HG02588 (cell line): ENCODE results near the gene GDPD3.
"Not testable (repeated sequence)": the region's sequence is repeated elsewhere in the genome, so short reads cannot be mapped to it uniquely, and the experiment has no call there.

Experiments used
- ATAC-seq: cut with Tn5 transposase; IDR thresholded peaks from one replicate; pipeline ENCODE4 v1.9.1; 2021; ENCODE audit warnings: mild to moderate bottlenecking, moderate library complexity; ENCODE audit not compliant: unreplicated experiment

Gene GDPD3

GRCh38 chr16:30125690-30126089 is 12.4 kb upstream of the GDPD3 start:
- not testable (repeated sequence) for ATAC-seq

- ATAC-seq: no peak
These were observed 11.6 kb upstream of the GDPD3 start for GRCh38 chr16:30124985-30125379.

GRCh38 chr16:30122604-30123160 is 9.3 kb upstream of the GDPD3 start:
- no peak for ATAC-seq

- ATAC-seq: no peak
These were observed 8.6 kb upstream of the GDPD3 start for GRCh38 chr16:30121741-30122571.

GRCh38 chr16:30120340-30121105 is 7.2 kb upstream of the GDPD3 start:
- ATAC-seq: no peak

- ATAC-seq: no peak
These were observed 6.1 kb upstream of the GDPD3 start for GRCh38 chr16:30119428-30119827.

- ATAC-seq: no peak
These were observed 4.4 kb upstream of the GDPD3 start for GRCh38 chr16:30117768-30118167.

GRCh38 chr16:30116291-30117207 is 3.2 kb upstream of the GDPD3 start:
- no peak for ATAC-seq

- no peak for ATAC-seq
These were observed 1.9 kb upstream of the GDPD3 start for GRCh38 chr16:30115238-30115637.

- ATAC-seq: not testable (repeated sequence)
These were observed 1.5 kb upstream of the GDPD3 start for GRCh38 chr16:30114833-30115232.

- ATAC-seq: no peak
These were observed 1.1 kb upstream of the GDPD3 start for GRCh38 chr16:30114411-30114810.

GRCh38 chr16:30113711-30114333 is 485 bp upstream of the GDPD3 start:
- ATAC-seq: no peak

GRCh38 chr16:30112197-30113030 is 923 bp downstream of the GDPD3 start:
- no peak for ATAC-seq

GRCh38 chr16:30110661-30111060 is 2.7 kb downstream of the GDPD3 start:
- ATAC-seq: no peak

- ATAC-seq: no peak
These were observed 5.1 kb downstream of the GDPD3 start for GRCh38 chr16:30108059-30108850.

- ATAC-seq: no peak
These were observed 8.8 kb downstream of the GDPD3 start for GRCh38 chr16:30104492-30104891.

GRCh38 chr16:30104090-30104489 is 9.2 kb downstream of the GDPD3 start:
- no peak for ATAC-seq

GRCh38 chr16:30096862-30097563 is 16.3 kb downstream of the GDPD3 start:
- no peak for ATAC-seq
